K562 (cell line): ENCODE measurements around the gene MYRIP. TPM values are rescaled to one million over a fixed set of nuclear protein-coding genes. Genes with fewer than 3 reads are reported as not detected.

Experiments used
- ATAC-seq: fragments of 200-7000 bp; cut with Tn5 transposase; 3 replicates; pipeline ENCODE4 v1.9.1; 2020; ENCODE audit warnings: moderate library complexity
- BruUV-seq: library from RNA; stranded (reverse); fragments of 400-500 nt; replicated peaks from 2 replicates; lab custom pipeline; 2021; lab: Mats Ljungman, UMichigan
- CTCF ChIA-PET: fragments of 300-600 bp; formaldehyde crosslinking; extraction: SDS; loops from one replicate; lab custom pipeline; 2021; ENCODE audit warnings: low intra/inter-chr PET ratio; lab: Yijun Ruan, JAX
- POLR2A ChIA-PET: fragments of 300-600, 350-650 bp; sonication (Branson Sonifier 250); formaldehyde crosslinking; extraction: SDS; loops from one replicate; lab custom pipeline; 2021; ENCODE audit warnings: antibody characterized with exemption, inconsistent platforms; lab: Yijun Ruan, JAX
- DNase-seq, 4 experiments: peaks; one replicate each; pipeline versions ENCODE4 v3.0.0 to v3.0.0-alpha.2; 2011 to 2018; ENCODE audit warnings: low spot score in 3 of 4, mixed read lengths in 3 of 4; ENCODE audit errors: extremely low read depth in 1 of 4
- FAIRE-seq: peaks from 2 replicates; lab custom pipeline; 2011; peaks lifted over from hg19 to GRCh38; lab: Jason Lieb, UNC
- H2AFZ ChIP-seq: 2 replicates; pipeline ENCODE4 v1.6.0; 2011; ENCODE audit warnings: low read depth, low read length, control low read depth, inconsistent platforms
- H3K27ac ChIP-seq: fragments of 200-600 bp; 3 replicates; pipeline ENCODE4 v1.8.0; 2011; ENCODE audit warnings: low read depth, mild to moderate bottlenecking, control low read depth, inconsistent platforms, low read length, moderate library complexity, mixed read lengths; ENCODE audit errors: extremely low read depth
- H3K27me3 ChIP-seq, 2 experiments: fragments of 300-600 bp in 1 of 2; 2 replicates in 1 of 2; 3 replicates in 1 of 2; pipeline versions ENCODE4 v1.6.0 to v1.8.0; 2011; ENCODE audit warnings: inconsistent platforms in 2 of 2, low read length in 2 of 2, mild to moderate bottlenecking in 1 of 2, mixed read lengths in 1 of 2, moderate library complexity in 1 of 2; ENCODE audit not compliant: control insufficient read depth in 2 of 2, insufficient read depth in 2 of 2
- H3K36me3 ChIP-seq: fragments of 300-600 bp; 3 replicates; pipeline ENCODE4 v1.8.0; 2011; ENCODE audit warnings: mild to moderate bottlenecking, low read length, inconsistent platforms; ENCODE audit not compliant: control insufficient read depth, insufficient read depth
- H3K4me1 ChIP-seq, 2 experiments: fragments of 200-600 bp in 1 of 2; replicated peaks in 1 of 2; 2 replicates in 1 of 2; 3 replicates in 1 of 2; pipeline versions ENCODE4 v1.5.1 to v1.8.0; 2011; ENCODE audit warnings: inconsistent platforms in 2 of 2, low read length in 2 of 2, mild to moderate bottlenecking in 1 of 2, mixed read lengths in 1 of 2, moderate library complexity in 1 of 2; ENCODE audit not compliant: control insufficient read depth in 2 of 2, insufficient read depth in 2 of 2
- H3K4me2 ChIP-seq: 2 replicates; pipeline ENCODE4 v1.6.1; 2011; ENCODE audit warnings: low read length, control low read depth, inconsistent platforms, mixed read lengths; ENCODE audit not compliant: insufficient read depth
- H3K4me3 ChIP-seq: fragments of 200-600 bp; sonication (generic), shearing (Covaris generic); 2 replicates; pipeline ENCODE4 v1.5.1; 2016; ENCODE audit warnings: control low read depth, inconsistent platforms
- H3K79me2 ChIP-seq: fragments of 200-600 bp; 3 replicates; pipeline ENCODE4 v1.8.0; 2011; ENCODE audit warnings: low read length, inconsistent platforms; ENCODE audit not compliant: control insufficient read depth, insufficient read depth
- H3K9ac ChIP-seq, 2 experiments: 2 replicates each; pipeline versions ENCODE4 v1.6.0 to v1.6.1; 2011; ENCODE audit warnings: low read depth in 2 of 2, low read length in 2 of 2, control low read depth in 1 of 2, inconsistent platforms in 1 of 2, mild to moderate bottlenecking in 1 of 2, mixed read lengths in 1 of 2; ENCODE audit not compliant: insufficient read depth in 1 of 2
- H3K9me1 ChIP-seq: one replicate; pipeline ENCODE4 v1.6.0; 2011; ENCODE audit warnings: inconsistent platforms, mild to moderate bottlenecking, low read length, moderate library complexity; ENCODE audit not compliant: control insufficient read depth, insufficient read depth
- H3K9me3 ChIP-seq: replicated peaks from 2 replicates; pipeline ENCODE4 v1.5.1; 2011; ENCODE audit warnings: low read depth, low read length, inconsistent platforms; ENCODE audit not compliant: control insufficient read depth, insufficient read depth
- H4K20me1 ChIP-seq: replicated peaks from 2 replicates; pipeline ENCODE4 v1.6.1; 2011; ENCODE audit warnings: low read length, inconsistent platforms, mixed read lengths; ENCODE audit not compliant: control insufficient read depth, insufficient read depth
- ATF1 ChIP-seq, 2 experiments: fragments of 450-650 bp in 1 of 2; IDR thresholded peaks; 2 replicates each; pipeline ENCODE4 v1.6.1; 2016; ENCODE audit warnings: missing compliant biosample characterization in 1 of 2, missing genetic modification characterization in 1 of 2
- POLR2B ChIP-seq: fragments of 450-650 bp; IDR thresholded peaks from 2 replicates; pipeline ENCODE4 v1.6.1; 2018; ENCODE audit warnings: low read depth; ENCODE audit not compliant: partially characterized antibody
- WGBS: fragments of 100-300 bp; shearing (Covaris generic); methylation state at CpG from one replicate; pipeline ENCODE4 v1.1.6; 2016; ENCODE audit warnings: low coverage, mixed read lengths; ENCODE audit not compliant: insufficient coverage; ENCODE audit errors: missing lambda C conversion rate; 5-methylcytosine and 5-hydroxymethylcytosine counted together
- in situ Hi-C: fragments of 300-500 bp; cut with MboI; formaldehyde crosslinking; loops from 4 replicates; pipeline ENCODE4 v1.15.0; 2018; ENCODE audit warnings: inconsistent platforms, mixed read lengths
- intact Hi-C: fragments of 100-400 bp; cut with micrococcal nuclease; formaldehyde crosslinking; loops from 2 replicates; pipeline ENCODE4 v1.14.2; 2022
- polyA plus RNA-seq, 8 experiments: library from polyadenylated mRNA; depleted of rRNA in 4 of 8; stranded (reverse) in 5 of 8; unstranded in 3 of 8; fragments of >200 nt; fragmentation: Nextera tagmentation in 2 of 8; fragmentation: Illumina TruSeq in 1 of 8; extraction: Ambion mirVana in 2 of 8; extraction: Trizol in 1 of 8; gene quantifications; 2 replicates each; pipeline versions ENCODE4 v1.2.1 to v1.2.3, GENCODE V29; 2011 to 2014; ENCODE audit warnings: inconsistent platforms in 1 of 8, missing spikeins in 1 of 8
- total RNA-seq, 7 experiments: library from RNA; depleted of rRNA in 6 of 7; stranded (reverse); fragments of >200 nt in 6 of 7; fragmentation: Illumina TruSeq in 2 of 7; extraction: Trizol in 2 of 7; gene quantifications; 2 replicates each; pipeline versions ENCODE4 v1.2.1 to v1.2.3, GENCODE V29; 2011 to 2021; ENCODE audit warnings: low replicate concordance in 1 of 7
- TF ChIP-seq, protein P1 (sequence below): sonication (generic); formaldehyde crosslinking; IDR thresholded peaks from 2 replicates; pipeline ENCODE4 v1.8.1; 2023; ENCODE audit warnings: mild to moderate bottlenecking, missing genetic modification reagents
- TF ChIP-seq, protein P2 (sequence below), 2 experiments: fragments of 450-650 bp in 1 of 2; sonication (generic) in 1 of 2; formaldehyde crosslinking in 1 of 2; IDR thresholded peaks in 1 of 2; conservative IDR thresholded peaks in 1 of 2; 2 replicates each; pipeline versions ENCODE4 v1.6.1 to v1.8.1; 2016 to 2023; ENCODE audit warnings: mild to moderate bottlenecking in 2 of 2, moderate library complexity in 2 of 2, inconsistent platforms in 1 of 2, missing genetic modification reagents in 1 of 2
- TF ChIP-seq, protein P3 (sequence below): sonication (generic); formaldehyde crosslinking; IDR thresholded peaks from 2 replicates; pipeline ENCODE4 v1.8.1; 2022; ENCODE audit warnings: missing genetic modification reagents

Gene MYRIP
- total and polyA plus RNA-seq, 9 of the 15 experiments (the other 6 are each of a cell fraction or from before 2014, with no cell fraction given), result 0.03 to 0.12 TPM; not detected in 7

DNA sequence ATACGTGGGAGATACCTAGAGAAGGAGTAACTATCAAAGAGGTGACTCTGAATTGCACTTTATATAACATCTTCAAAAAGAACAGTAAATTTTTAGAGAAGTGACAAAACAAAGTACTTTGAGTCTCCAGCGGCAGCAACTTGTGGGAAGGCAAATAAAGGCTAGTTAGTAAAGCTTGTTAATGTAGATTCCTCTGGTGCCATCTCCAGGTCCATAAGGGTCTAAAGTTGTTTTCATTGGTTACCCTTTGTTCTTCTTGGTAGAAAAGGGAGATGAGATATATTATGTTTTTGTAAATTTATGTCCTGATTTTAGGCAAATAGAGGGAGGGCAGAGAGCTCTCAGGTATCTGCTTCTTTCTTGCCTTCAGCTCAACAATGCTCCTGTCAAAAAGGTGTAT lies 161.6 kb downstream of the MYRIP start:
- intact Hi-C loops (no loop called here), in situ Hi-C loops (no loop called here)
- TF ChIP-seq, protein P1, sequence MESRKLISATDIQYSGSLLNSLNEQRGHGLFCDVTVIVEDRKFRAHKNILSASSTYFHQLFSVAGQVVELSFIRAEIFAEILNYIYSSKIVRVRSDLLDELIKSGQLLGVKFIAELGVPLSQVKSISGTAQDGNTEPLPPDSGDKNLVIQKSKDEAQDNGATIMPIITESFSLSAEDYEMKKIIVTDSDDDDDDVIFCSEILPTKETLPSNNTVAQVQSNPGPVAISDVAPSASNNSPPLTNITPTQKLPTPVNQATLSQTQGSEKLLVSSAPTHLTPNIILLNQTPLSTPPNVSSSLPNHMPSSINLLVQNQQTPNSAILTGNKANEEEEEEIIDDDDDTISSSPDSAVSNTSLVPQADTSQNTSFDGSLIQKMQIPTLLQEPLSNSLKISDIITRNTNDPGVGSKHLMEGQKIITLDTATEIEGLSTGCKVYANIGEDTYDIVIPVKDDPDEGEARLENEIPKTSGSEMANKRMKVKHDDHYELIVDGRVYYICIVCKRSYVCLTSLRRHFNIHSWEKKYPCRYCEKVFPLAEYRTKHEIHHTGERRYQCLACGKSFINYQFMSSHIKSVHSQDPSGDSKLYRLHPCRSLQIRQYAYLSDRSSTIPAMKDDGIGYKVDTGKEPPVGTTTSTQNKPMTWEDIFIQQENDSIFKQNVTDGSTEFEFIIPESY (CRISPR knock-in tag), result no peak
- TF ChIP-seq, protein P2, sequence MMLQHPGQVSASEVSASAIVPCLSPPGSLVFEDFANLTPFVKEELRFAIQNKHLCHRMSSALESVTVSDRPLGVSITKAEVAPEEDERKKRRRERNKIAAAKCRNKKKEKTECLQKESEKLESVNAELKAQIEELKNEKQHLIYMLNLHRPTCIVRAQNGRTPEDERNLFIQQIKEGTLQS (IDR thresholded peaks at IDR 0.05), result no peak
- TF ChIP-seq, protein P2 (CRISPR knock-in tag; conservative IDR thresholded peaks at IDR 0.05), result no peak
- TF ChIP-seq ATF1 (CRISPR knock-in tag; IDR thresholded peaks at IDR 0.05) (no peak), ATF1 (tag; IDR thresholded peaks at IDR 0.05) (no peak), POLR2B (no peak)
- TF ChIP-seq, protein P3, sequence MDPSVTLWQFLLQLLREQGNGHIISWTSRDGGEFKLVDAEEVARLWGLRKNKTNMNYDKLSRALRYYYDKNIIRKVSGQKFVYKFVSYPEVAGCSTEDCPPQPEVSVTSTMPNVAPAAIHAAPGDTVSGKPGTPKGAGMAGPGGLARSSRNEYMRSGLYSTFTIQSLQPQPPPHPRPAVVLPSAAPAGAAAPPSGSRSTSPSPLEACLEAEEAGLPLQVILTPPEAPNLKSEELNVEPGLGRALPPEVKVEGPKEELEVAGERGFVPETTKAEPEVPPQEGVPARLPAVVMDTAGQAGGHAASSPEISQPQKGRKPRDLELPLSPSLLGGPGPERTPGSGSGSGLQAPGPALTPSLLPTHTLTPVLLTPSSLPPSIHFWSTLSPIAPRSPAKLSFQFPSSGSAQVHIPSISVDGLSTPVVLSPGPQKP (CRISPR knock-in tag), result no peak
- WGBS, result 0% methylated on average over 2 of the region's 2 CpGs
- ChIA-PET CTCF (no interaction called here), POLR2A (no interaction called here)
- H3K27me3 ChIP-seq, result no peaks in the 10 kb centered on the region
- H3K9ac ChIP-seq, result no peak overlapping the region
- no peak for FAIRE-seq
- DNase-seq, result no peak
- H3K9me1 ChIP-seq, result no peaks in the 10 kb centered on the region
- H3K4me2 ChIP-seq, result no peak overlapping the region
- H3K79me2 ChIP-seq, result no peaks in the 10 kb centered on the region
- H3K4me3 ChIP-seq, result no peak overlapping the region
- no peak overlapping the region for H2AFZ ChIP-seq
- H3K27ac ChIP-seq, result no peak overlapping the region
- ATAC-seq, result no peak
- no peaks in the 10 kb centered on the region for H3K36me3 ChIP-seq
- H3K9me3 ChIP-seq, result no peaks in the 10 kb centered on the region
- BruUV-seq, result no TSS peak
- H4K20me1 ChIP-seq, result no peaks in the 10 kb centered on the region
- no peaks in the 10 kb centered on the region for H3K4me1 ChIP-seq
